K562 (cell line): ENCODE measurements around the gene PPP4R1. TPM values are rescaled to one million over a fixed set of nuclear protein-coding genes. Genes with fewer than 3 reads are reported as not detected.

Source experiments
- ATAC-seq: fragments of 200-7000 bp; cut with Tn5 transposase; 3 replicates; pipeline ENCODE4 v1.9.1; 2020; ENCODE audit warnings: moderate library complexity
- BruUV-seq: library from RNA; stranded (reverse); fragments of 400-500 nt; replicated peaks from 2 replicates; lab custom pipeline; 2021; lab: Mats Ljungman, UMichigan
- CTCF ChIA-PET: fragments of 300-600 bp; formaldehyde crosslinking; extraction: SDS; loops from one replicate; lab custom pipeline; 2021; ENCODE audit warnings: low intra/inter-chr PET ratio; lab: Yijun Ruan, JAX
- POLR2A ChIA-PET: fragments of 300-600, 350-650 bp; sonication (Branson Sonifier 250); formaldehyde crosslinking; extraction: SDS; loops from one replicate; lab custom pipeline; 2021; ENCODE audit warnings: antibody characterized with exemption, inconsistent platforms; lab: Yijun Ruan, JAX
- DNase-seq, 4 experiments: peaks; one replicate each; pipeline versions ENCODE4 v3.0.0 to v3.0.0-alpha.2; 2011 to 2018; ENCODE audit warnings: low spot score in 3 of 4, mixed read lengths in 3 of 4; ENCODE audit errors: extremely low read depth in 1 of 4
- FAIRE-seq: peaks from 2 replicates; lab custom pipeline; 2011; peaks lifted over from hg19 to GRCh38; lab: Jason Lieb, UNC
- H2AFZ ChIP-seq: 2 replicates; pipeline ENCODE4 v1.6.0; 2011; ENCODE audit warnings: low read depth, low read length, control low read depth, inconsistent platforms
- H3K27ac ChIP-seq: fragments of 200-600 bp; 3 replicates; pipeline ENCODE4 v1.8.0; 2011; ENCODE audit warnings: low read depth, mild to moderate bottlenecking, control low read depth, inconsistent platforms, low read length, moderate library complexity, mixed read lengths; ENCODE audit errors: extremely low read depth
- H3K27me3 ChIP-seq, 2 experiments: fragments of 300-600 bp in 1 of 2; 2 replicates in 1 of 2; 3 replicates in 1 of 2; pipeline versions ENCODE4 v1.6.0 to v1.8.0; 2011; ENCODE audit warnings: inconsistent platforms in 2 of 2, low read length in 2 of 2, mild to moderate bottlenecking in 1 of 2, mixed read lengths in 1 of 2, moderate library complexity in 1 of 2; ENCODE audit not compliant: control insufficient read depth in 2 of 2, insufficient read depth in 2 of 2
- H3K36me3 ChIP-seq: fragments of 300-600 bp; 3 replicates; pipeline ENCODE4 v1.8.0; 2011; ENCODE audit warnings: mild to moderate bottlenecking, low read length, inconsistent platforms; ENCODE audit not compliant: control insufficient read depth, insufficient read depth
- H3K4me1 ChIP-seq, 2 experiments: fragments of 200-600 bp in 1 of 2; replicated peaks in 1 of 2; 2 replicates in 1 of 2; 3 replicates in 1 of 2; pipeline versions ENCODE4 v1.5.1 to v1.8.0; 2011; ENCODE audit warnings: inconsistent platforms in 2 of 2, low read length in 2 of 2, mild to moderate bottlenecking in 1 of 2, mixed read lengths in 1 of 2, moderate library complexity in 1 of 2; ENCODE audit not compliant: control insufficient read depth in 2 of 2, insufficient read depth in 2 of 2
- H3K4me2 ChIP-seq: 2 replicates; pipeline ENCODE4 v1.6.1; 2011; ENCODE audit warnings: low read length, control low read depth, inconsistent platforms, mixed read lengths; ENCODE audit not compliant: insufficient read depth
- H3K4me3 ChIP-seq: fragments of 200-600 bp; sonication (generic), shearing (Covaris generic); 2 replicates; pipeline ENCODE4 v1.5.1; 2016; ENCODE audit warnings: control low read depth, inconsistent platforms
- H3K79me2 ChIP-seq: fragments of 200-600 bp; 3 replicates; pipeline ENCODE4 v1.8.0; 2011; ENCODE audit warnings: low read length, inconsistent platforms; ENCODE audit not compliant: control insufficient read depth, insufficient read depth
- H3K9ac ChIP-seq, 2 experiments: 2 replicates each; pipeline versions ENCODE4 v1.6.0 to v1.6.1; 2011; ENCODE audit warnings: low read depth in 2 of 2, low read length in 2 of 2, control low read depth in 1 of 2, inconsistent platforms in 1 of 2, mild to moderate bottlenecking in 1 of 2, mixed read lengths in 1 of 2; ENCODE audit not compliant: insufficient read depth in 1 of 2
- H3K9me1 ChIP-seq: one replicate; pipeline ENCODE4 v1.6.0; 2011; ENCODE audit warnings: inconsistent platforms, mild to moderate bottlenecking, low read length, moderate library complexity; ENCODE audit not compliant: control insufficient read depth, insufficient read depth
- H3K9me3 ChIP-seq: replicated peaks from 2 replicates; pipeline ENCODE4 v1.5.1; 2011; ENCODE audit warnings: low read depth, low read length, inconsistent platforms; ENCODE audit not compliant: control insufficient read depth, insufficient read depth
- H4K20me1 ChIP-seq: replicated peaks from 2 replicates; pipeline ENCODE4 v1.6.1; 2011; ENCODE audit warnings: low read length, inconsistent platforms, mixed read lengths; ENCODE audit not compliant: control insufficient read depth, insufficient read depth
- ELF4 ChIP-seq: fragments of 450-650 bp; formaldehyde crosslinking; IDR thresholded peaks from 2 replicates; pipeline ENCODE4 v1.4.0; 2022; ENCODE audit warnings: missing genetic modification characterization
- KLF13 ChIP-seq: fragments of 450-650 bp; IDR thresholded peaks from 2 replicates; pipeline ENCODE4 v1.6.1; 2016; ENCODE audit warnings: missing genetic modification characterization, low read depth, mild to moderate bottlenecking, missing compliant biosample characterization, moderate library complexity, borderline replicate concordance
- MEIS2 ChIP-seq: fragments of 450-650 bp; IDR thresholded peaks from 2 replicates; pipeline ENCODE4 v1.6.1; 2014; ENCODE audit warnings: mild to moderate bottlenecking; ENCODE audit not compliant: partially characterized antibody
- RBM25 ChIP-seq: fragments of 200-400 bp; formaldehyde crosslinking; IDR thresholded peaks from 2 replicates; pipeline ENCODE4 v1.6.1; 2018; ENCODE audit warnings: low read length, low read depth, moderate library complexity; ENCODE audit not compliant: severe bottlenecking
- RCOR1 ChIP-seq, 2 experiments: IDR thresholded peaks; 2 replicates each; pipeline ENCODE4 v1.6.1; 2012; ENCODE audit warnings: low read depth in 2 of 2, low read length in 2 of 2, borderline replicate concordance in 1 of 2, improper control_type of control experiment in 1 of 2
- SMARCB1 ChIP-seq: IDR thresholded peaks from 2 replicates; pipeline ENCODE4 v1.6.1; 2011; ENCODE audit warnings: improper control_type of control experiment, low read depth; ENCODE audit not compliant: insufficient read length
- SUPT5H ChIP-seq: fragments of 450-650 bp; IDR thresholded peaks from 2 replicates; pipeline ENCODE4 v1.6.1; 2016
- ZBTB40 ChIP-seq, 2 experiments: fragments of 450-650 bp in 1 of 2; sonication (generic) in 1 of 2; formaldehyde crosslinking in 1 of 2; IDR thresholded peaks; 2 replicates each; pipeline versions ENCODE4 v1.7.1 to v1.9.0; 2016 to 2022; ENCODE audit warnings: inconsistent platforms in 1 of 2, mild to moderate bottlenecking in 1 of 2, missing genetic modification reagents in 1 of 2
- ZNF184 ChIP-seq: sonication (generic); formaldehyde crosslinking; IDR thresholded peaks from 2 replicates; pipeline ENCODE4 v1.5.0; 2020; ENCODE audit warnings: missing genetic modification reagents
- ZNF445 ChIP-seq: fragments of 250-450 bp; sonication (Bioruptor Pico); IDR thresholded peaks from 2 replicates; pipeline ENCODE4 v1.4.0; 2020; ENCODE audit warnings: low read depth, mild to moderate bottlenecking, moderate library complexity
- ZNF57 ChIP-seq: fragments of 450-650 bp; formaldehyde crosslinking; IDR thresholded peaks from 2 replicates; pipeline ENCODE4 v1.4.0; 2020; ENCODE audit warnings: mild to moderate bottlenecking, moderate library complexity
- ZNF77 ChIP-seq: fragments of 250-450 bp; sonication (Bioruptor Pico); IDR thresholded peaks from 2 replicates; pipeline ENCODE4 v1.5.0; 2020
- WGBS: fragments of 100-300 bp; shearing (Covaris generic); methylation state at CpG from one replicate; pipeline ENCODE4 v1.1.6; 2016; ENCODE audit warnings: low coverage, mixed read lengths; ENCODE audit not compliant: insufficient coverage; ENCODE audit errors: missing lambda C conversion rate; 5-methylcytosine and 5-hydroxymethylcytosine counted together
- in situ Hi-C: fragments of 300-500 bp; cut with MboI; formaldehyde crosslinking; loops from 4 replicates; pipeline ENCODE4 v1.15.0; 2018; ENCODE audit warnings: inconsistent platforms, mixed read lengths
- intact Hi-C: fragments of 100-400 bp; cut with micrococcal nuclease; formaldehyde crosslinking; loops from 2 replicates; pipeline ENCODE4 v1.14.2; 2022
- polyA plus RNA-seq, 8 experiments: library from polyadenylated mRNA; depleted of rRNA in 4 of 8; stranded (reverse) in 5 of 8; unstranded in 3 of 8; fragments of >200 nt; fragmentation: Nextera tagmentation in 2 of 8; fragmentation: Illumina TruSeq in 1 of 8; extraction: Ambion mirVana in 2 of 8; extraction: Trizol in 1 of 8; gene quantifications; 2 replicates each; pipeline versions ENCODE4 v1.2.1 to v1.2.3, GENCODE V29; 2011 to 2014; ENCODE audit warnings: inconsistent platforms in 1 of 8, missing spikeins in 1 of 8
- total RNA-seq, 7 experiments: library from RNA; depleted of rRNA in 6 of 7; stranded (reverse); fragments of >200 nt in 6 of 7; fragmentation: Illumina TruSeq in 2 of 7; extraction: Trizol in 2 of 7; gene quantifications; 2 replicates each; pipeline versions ENCODE4 v1.2.1 to v1.2.3, GENCODE V29; 2011 to 2021; ENCODE audit warnings: low replicate concordance in 1 of 7

PPP4R1 gene
- total and polyA plus RNA-seq, 9 of the 15 experiments (the other 6 are each of a cell fraction or from before 2014, with no cell fraction given) = 23.5 to 136 (median 84.5) TPM

DNA sequence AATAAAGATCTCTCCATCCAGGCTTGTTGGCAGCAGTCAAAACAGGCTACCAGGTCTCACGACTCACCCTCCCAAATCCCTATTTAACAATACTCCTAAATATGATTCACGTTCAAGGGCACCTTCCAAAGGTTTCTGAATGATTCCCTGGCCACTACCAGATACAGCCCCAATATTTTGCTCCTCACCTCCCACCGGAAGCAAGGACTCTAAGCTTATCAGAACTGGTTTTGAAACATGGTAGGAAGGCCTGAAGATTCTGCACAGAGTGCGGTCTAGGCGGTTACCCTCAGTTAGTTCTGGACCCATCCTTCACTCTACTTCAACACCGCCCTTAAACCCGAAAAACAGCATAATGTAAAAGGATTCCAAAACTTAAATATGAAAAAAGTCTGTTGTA, 5.2 kb downstream of the PPP4R1 start:
- Histone ChIP-seq H3K9me3 (no peaks in the 10 kb centered on the region), H3K9ac (peak overlapping the region; percentile 23 to 57; a peak in 2 of 4 replicates), H3K27ac (peak overlapping the region; percentile 74), H4K20me1 (no peaks in the 10 kb centered on the region), H3K79me2 (peaks cover 98% of the 10 kb centered on the region), H3K27me3 (no peaks in the 10 kb centered on the region), H3K4me3 (peak overlapping the region; percentile 4; the same call in 1 of the 2 replicates), H3K4me2 (peak overlapping the region; percentile 72), H2AFZ (peak overlapping the region; percentile 27; the same call in 1 of the 2 replicates), H3K4me1 (peaks cover 2 to 41% of the 10 kb centered on the region in 2 experiments), H3K9me1 (no peaks in the 10 kb centered on the region), H3K36me3 (peaks cover 41% of the 10 kb centered on the region)
- ATAC-seq = peak; percentile 65
- BruUV-seq = no TSS peak
- in situ Hi-C loops (no loop called here), intact Hi-C loops (loop anchor here (2.0 kb wide), 1 partner anchor 34 kb away; no protein-coding TSS in a partner anchor)
- peak in 2 of 4 experiments; percentile 44 to 70 for DNase-seq
- POLR2A ChIA-PET = interaction anchor here (0.5 to 3.1 kb wide), 14 partner anchors 10 to 308 kb away, joined by 3 to 41 read pairs (median 3); no protein-coding TSS in a partner anchor
- CTCF ChIA-PET = no interaction called here
- WGBS = 4% methylated on average over 7 of the region's 7 CpGs
- peak; percentile 54 for FAIRE-seq
- TF ChIP-seq ZNF184 (CRISPR knock-in tag) (no peak), KLF13 (tag) (no peak), ZNF77 (no peak), ZNF57 (no peak), SMARCB1 (no peak), RBM25 (no peak), ELF4 (CRISPR knock-in tag) (no peak), MEIS2 (no peak), ZBTB40 (IDR thresholded peaks at IDR 0.05) (no peak), ZBTB40 (CRISPR knock-in tag; IDR thresholded peaks at IDR 0.05) (no peak), SUPT5H (no peak), ZNF445 (no peak), RCOR1 (IDR thresholded peaks at IDR 0.05; ENCODE audit: borderline replicate concordance in 1 of 2, low read depth in 2 of 2, low read length in 2 of 2) (peak in 1 of 2 experiments; percentile 67; a peak in 1 of 4 replicates)
